HK-2 (cell line): ENCODE measurements around the gene HDAC4.

Experiments
- DNase-seq: peaks from one replicate; pipeline ENCODE4 v3.0.0-alpha.2; 2018; ENCODE audit not compliant: unreplicated experiment

Gene HDAC4

DNA sequence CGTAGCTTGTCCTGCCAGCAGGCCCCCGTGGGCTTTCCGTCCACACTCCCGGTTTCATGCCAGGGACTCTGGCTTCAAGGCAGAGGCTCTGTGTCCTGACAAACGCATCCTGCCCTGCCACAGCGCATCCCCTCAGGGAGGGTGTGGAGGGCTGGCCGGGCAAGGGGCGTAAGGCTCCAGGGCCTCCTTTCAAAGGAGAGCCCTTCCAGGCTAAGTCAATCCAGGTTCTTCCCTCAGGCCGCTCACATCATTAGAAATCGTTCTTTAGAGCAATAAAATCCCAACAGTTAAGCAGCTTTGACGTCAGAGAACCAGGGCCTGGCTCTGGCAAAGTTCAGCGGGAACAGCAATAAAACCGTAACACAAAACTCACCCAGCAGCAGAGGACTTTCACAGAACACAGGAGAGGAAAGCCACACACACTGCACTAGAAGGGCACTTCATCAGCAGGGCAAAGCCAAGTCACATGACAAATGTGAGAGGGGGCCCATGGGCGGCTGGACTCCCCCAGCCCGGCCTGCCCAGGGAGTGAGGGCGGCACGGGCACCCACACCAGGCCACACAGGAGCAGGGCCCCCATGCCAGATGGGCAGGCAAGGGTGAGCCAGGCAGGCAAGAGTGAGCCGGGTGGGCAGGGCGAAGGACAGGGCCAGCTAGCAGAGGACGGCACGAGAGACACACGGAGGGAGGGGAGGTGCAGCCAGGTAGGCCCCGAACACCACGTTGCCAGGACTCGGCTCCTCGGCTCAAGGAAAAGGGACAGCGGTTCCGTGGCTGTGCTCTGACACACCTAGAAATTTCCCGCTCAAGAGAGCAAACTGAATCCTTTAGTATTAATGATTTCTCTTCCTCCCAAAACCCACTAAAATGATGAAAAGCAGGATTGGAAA is 52.0 kb downstream of the HDAC4 start:
- DNase-seq = no peak

DNA sequence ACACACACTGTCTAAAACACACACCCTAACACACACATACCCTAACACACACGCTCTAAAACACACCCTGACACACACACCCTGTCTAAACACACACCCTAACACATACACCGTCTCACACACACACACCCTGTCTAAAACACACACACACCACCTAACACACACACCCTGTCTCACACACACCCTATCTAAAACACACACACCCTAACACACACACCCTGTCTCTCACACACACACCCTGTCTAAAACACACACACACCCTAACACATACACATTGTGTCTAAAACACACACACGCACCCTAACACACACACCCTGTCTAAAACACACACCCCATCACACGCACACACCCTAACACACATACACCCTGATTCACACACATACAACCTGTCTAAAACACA is 54.1 kb downstream of the HDAC4 start:
- DNase-seq = no peak

DNA sequence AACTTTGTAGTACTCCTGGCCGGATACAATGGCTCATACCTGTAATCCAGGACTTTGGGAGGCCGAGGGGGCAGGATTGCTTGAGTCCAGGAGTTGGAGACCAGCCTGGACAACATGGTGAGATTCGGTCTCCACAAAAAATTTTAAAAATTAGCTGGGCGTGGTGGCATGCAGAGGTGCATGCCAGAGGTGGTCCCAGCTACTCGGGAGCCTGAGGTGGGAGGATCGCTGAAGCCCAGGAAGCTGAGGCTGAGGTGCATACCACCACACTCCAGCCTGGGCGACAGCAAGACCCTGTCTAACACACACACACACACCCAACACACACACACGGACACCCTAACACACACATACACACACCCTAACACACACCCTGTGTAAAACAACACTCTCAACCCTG is 55.6 kb downstream of the HDAC4 start:
- no peak for DNase-seq

DNA sequence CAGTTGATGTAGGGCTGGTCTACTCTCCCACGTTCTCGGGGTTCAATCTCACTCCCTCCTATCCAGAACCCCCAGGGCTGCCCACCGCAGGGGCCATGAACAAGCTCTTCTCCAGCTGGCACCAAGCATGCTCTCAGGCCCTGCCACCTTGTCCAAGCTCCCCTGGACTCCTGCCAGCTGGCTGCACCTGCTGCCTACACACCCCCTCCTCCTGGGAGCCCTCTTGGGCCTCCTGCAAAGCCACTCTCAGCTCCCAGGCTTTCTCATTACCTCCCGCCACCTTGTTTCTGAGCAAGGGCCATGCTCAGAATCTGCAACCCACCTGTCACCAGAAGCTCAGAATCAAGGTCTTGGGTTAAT is 56.0 kb downstream of the HDAC4 start:
- DNase-seq = no peak

DNA sequence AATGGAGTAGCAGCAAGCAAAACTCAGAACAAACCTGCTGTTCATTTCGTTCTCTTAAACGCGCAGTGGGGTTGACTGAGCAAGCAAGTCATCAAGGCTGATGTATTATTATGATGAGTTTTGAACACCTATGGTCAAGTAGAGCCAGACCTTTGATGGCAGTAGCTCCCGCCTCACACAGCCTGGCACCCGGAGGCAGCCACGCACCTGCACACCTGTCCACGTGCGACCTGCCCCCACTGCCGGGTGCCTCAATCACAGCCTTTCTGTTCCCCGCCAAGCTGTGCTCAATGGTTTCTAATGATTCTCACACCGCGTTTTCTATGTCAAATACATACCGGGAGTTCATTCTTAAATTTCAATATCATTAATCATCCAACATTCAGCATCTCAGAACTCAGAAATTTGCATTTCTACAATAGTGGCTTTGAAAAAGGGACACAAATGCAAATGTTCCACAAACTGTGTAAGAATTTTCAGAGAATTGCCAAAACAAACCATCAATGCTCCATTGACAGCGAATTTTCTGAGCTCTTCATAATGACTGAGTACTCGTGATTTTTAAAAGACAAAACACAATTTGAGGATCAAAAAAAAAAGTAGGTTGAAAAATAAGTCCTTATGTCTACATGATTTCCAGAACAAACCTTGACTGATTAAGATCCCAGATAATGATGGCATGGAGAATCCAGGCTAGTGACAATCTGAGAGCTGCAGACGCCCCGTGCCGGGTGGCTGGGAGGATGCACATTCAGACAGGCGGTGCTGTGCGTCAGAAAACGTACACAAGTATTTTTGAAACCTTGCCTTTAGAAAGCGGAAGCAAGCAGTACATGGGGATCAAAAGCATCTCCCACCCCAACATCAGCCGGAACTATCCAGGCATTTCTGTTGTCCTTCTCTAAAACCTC is 56.6 kb downstream of the HDAC4 start:
- DNase-seq = no peak

DNA sequence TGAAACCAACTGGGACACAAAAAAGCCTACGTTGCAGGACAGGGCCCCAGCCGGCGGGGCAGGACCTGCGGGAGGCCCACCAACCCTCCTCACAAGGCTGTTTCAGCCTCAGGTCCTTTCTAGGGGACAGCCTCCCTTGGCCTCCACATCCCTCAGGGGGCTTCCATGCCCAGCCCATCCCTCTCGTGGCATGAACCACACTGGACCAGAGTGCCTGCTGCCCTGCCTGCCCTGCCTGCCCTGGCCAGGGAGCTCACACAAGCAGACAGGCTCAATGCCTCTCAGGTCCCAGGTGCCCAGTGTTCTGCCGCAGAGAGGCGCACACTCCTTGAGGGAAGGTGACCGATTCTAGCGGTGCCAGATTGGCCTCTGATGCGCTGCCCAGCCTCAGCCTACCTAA is 57.4 kb downstream of the HDAC4 start:
- no peak for DNase-seq

DNA sequence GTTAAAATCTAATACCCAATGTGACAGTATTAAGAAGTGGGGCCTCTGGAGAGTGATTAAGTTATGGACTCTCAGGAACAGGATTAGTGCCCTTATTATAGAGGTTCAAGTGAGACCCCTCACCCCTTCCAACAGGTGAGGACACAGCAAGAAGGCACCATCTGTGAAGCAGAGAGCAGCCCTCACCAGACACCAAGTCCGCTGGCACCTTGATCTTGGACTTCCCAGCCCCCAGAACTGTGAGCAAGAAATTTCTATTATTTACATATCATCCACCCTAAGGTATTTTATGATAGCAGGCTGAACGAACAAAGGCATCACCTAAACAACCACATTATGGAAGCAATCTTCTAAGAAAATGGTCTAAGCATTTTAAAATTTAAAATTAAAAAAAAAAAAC is 59.0 kb downstream of the HDAC4 start:
- no peak for DNase-seq

DNA sequence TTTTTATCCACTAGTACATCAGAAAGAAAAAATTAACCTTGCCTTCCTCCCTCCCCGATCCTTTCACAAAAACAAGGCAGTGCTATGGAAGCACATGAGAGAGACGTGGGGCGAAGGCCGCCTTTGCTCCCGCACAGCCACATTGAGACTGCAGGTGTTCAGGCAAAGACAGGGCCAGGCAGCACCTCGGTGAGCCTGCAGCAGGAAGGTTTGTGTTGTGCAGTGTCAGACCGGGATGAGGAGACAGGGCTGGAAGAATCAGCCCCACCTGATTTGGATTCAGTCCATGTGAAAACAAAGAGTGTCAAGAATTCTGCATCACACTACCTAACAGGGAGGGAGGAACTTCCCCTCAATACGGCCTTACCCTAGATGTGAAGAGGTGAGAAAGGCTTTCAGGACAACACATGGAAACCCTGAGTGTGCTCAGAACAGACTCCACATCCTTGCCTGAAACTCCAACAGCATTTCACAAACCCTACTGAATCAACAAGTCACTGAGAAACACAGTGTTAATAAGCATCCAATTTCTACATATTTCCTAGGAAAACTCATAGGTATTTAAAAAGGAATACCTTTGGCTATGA is 59.6 kb downstream of the HDAC4 start:
- no peak for DNase-seq

DNA sequence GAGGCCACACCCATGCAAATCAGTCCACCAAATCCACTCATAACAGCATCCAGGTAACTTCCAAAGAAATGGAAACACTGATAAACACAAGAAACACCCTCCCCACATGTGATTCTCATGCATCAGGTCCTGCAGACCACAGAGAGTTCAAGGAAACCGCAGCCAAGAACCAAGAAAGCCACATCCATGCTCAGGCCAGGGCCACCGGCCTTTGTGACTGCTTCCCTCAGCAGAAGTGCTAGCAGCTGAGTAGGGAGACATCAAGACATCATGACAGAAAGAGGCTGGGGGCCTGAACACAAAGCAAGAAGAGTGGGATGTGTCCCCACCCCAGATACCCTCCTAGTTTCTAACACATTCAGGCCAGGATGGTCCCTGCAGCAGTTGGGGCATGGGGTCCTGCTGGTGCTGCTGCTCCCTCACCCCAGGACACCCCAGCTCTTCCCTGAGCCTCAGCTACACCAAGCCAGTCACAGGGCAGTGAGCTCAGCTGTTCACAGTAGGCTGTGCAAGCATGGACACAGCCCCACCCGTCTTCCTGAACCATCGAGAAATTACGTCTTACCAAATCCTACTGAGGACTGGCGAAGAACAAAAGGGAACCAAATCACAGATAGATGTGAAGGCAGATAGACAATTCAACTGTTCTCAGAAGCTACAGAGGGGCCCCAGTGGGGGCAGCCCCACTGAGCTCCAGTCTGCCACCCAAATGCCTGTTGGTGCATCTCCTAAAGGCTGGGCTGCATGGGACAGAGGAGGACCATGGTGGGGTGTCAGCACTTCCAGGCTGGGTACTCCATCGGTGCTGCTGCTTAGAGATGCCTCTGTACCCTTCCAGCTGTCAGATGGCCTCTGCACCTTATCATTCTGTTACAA is 60.9 kb downstream of the HDAC4 start:
- no peak for DNase-seq

DNA sequence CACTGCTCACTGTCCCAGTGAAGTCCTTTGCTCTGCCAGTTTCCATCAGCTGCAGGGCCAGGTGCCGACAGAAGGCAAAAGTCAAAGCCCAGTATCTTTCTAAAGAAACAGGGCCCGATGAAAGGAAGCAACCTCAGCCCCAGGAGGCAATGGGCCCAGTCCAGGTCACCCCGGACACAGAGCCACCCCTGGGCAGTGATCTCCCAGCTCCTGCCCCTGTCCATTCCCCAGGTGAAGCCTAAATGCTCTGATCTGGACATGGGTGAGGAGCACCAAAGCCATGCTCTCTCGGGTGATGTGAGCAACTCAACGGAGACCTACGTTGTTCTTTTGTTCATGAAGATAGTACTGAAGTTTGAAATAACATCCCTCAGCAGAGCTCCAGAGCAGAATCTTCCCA is 61.6 kb downstream of the HDAC4 start:
- DNase-seq = no peak

DNA sequence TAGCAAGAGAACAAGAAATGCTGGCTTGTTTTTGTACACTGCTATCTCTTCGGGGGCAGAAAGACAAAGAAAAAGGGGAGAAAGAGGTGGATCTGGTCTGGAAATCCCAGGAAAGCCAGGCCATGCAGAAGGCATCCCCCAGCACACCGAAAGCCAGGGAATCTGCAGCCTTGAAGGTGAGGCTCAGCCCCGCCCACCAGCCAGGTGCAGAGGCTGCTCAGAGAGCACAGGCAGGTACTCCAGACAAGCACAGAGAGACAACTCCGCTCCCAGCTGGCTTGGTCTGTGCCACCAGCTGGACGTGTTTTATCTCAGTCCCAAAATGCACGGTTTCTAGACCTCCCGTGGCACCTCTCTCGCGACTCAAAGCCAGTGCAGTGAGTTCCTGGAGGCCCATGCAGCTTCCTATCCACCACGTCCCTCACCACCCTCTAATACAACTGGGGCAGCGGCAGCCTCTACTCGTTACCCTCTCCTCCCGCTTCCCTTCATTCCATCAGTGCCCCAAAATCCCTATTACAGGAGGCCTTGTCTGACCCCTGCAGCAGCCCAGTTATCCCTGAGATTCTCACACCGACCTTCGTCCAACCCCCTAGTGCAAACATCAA is 62.8 kb downstream of the HDAC4 start:
- no peak for DNase-seq

DNA sequence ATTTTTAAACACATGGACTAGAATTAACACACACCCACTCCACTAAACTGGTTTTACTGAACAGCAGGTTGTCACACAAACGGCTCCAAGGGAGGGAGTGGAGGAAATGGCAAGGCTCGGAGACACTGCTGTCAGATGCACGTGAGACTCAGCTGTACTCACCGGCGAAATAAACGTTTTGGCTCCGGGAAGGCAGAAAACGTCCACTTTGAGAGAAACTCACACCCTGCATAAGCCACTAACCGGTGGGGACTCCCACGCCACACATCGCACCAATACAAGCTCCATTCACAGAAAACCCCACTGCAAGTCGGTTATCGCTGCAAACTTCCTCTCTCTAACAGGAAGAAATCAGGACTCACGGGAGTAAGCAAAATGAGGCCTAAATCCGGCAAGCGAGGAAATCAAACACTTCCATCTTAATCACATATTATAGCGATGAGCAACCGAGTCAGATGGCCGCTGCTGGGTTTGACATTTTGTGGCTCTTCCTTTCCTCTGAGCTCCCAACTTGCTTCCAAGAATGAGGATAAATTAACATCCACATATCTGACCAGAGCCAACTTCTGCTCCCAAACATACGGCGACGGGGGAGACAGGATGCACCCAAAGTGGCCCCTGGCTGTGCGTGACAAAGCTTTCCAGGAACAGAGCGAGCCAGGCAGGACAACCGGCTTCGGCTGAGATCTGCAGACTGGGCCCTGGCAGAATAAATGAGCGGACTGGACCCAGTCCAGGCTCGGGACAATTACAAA is 63.5 kb downstream of the HDAC4 start:
- DNase-seq = no peak

DNA sequence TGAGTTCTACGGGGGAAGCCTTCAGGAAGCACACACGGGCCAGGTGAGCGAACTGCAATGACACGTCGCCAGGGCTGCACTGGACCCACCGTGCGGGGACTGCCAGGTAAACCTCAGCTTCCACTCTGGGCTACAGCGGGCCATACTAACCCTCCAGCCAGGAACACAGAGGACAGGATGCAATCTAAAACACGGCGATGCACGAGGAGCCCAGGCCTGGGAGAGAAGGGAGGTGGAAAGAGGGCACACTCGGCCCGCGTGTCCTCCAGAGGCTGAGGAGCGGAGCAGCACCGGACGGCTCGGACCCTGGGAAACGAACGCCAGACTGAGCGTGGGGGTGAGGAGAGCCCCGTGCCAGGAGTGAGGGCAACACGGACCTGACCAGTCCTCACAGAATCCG is 69.3 kb downstream of the HDAC4 start:
- DNase-seq = no peak

DNA sequence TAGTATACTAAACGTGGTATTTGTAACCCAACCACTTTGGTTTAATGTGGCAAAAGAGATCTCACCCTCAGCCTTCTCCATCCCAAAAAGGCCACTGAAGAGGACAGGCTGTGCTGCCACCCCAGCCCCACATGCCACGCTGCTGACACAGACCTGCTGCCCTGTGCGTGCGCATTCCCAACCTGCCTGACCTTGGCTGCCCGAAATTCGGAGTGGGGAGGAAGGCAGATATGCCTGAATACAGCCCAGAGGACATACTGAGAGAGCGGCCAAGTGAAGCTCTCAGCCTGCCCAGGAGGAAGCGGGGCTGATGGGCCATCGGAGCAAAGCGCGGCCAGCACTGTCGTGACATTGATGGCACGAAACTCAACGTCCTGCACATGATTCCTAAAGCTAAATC is 70.0 kb downstream of the HDAC4 start:
- no peak for DNase-seq

DNA sequence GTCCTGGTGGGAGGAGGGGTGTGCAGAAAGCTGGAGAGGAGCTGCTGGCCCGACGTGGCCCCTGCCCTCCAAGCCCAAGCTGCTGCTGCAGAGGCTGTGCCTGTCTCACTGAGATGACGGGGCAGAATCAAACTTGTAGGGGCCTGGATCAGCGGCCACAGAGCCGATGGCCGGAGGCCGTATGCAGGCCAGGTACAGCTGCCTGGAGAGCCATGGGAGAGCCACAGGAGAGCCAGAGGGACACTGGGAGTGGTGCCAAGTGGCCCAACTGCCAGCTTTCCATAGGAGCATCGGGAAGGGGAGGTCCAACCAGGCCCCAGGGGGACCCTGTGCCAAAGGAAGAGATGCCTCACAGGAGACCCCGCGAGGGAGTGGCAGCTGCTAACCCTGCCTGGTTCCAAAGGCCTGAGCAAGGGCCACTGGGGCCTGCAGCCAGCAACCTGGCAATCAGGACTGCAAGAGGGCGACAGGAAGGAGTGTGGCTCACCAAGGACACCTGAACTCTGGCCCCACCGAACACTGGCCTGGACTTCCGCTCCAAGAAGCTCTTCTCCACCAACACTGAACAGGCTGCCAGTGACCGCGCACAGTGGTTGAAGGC is 70.7 kb downstream of the HDAC4 start:
- DNase-seq = no peak

DNA sequence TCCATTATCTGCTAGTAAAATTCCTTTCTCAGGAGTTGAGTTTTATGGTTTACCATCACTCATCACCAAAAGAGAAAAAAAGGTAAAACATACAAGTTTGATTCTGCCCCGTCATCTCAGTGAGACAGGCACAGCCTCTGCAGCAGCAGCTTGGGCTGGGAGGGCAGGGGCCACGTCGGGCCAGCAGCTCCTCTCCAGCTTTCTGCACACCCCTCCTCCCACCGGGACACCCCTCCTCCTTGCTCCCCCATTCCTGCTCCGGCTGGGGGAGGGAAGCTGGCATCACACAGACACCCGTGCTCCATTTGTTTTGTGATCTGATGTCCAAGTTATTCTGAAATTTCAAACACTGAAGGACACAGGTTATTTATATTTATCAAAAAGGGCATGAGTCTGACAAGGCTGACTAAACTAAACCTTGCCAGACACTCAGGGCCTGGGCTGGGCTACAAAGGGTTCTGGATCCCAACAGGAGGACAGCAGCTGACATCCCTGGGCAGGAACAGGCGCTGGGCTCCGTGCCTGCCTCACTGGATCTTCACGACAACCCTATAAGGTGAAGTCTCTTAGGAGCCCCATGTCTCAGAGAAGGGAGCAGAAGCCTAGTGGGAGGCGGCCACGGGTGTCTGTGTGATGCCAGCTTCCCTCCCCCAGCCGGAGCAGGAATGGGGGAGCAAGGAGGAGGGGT is 71.4 kb downstream of the HDAC4 start:
- DNase-seq = no peak

DNA sequence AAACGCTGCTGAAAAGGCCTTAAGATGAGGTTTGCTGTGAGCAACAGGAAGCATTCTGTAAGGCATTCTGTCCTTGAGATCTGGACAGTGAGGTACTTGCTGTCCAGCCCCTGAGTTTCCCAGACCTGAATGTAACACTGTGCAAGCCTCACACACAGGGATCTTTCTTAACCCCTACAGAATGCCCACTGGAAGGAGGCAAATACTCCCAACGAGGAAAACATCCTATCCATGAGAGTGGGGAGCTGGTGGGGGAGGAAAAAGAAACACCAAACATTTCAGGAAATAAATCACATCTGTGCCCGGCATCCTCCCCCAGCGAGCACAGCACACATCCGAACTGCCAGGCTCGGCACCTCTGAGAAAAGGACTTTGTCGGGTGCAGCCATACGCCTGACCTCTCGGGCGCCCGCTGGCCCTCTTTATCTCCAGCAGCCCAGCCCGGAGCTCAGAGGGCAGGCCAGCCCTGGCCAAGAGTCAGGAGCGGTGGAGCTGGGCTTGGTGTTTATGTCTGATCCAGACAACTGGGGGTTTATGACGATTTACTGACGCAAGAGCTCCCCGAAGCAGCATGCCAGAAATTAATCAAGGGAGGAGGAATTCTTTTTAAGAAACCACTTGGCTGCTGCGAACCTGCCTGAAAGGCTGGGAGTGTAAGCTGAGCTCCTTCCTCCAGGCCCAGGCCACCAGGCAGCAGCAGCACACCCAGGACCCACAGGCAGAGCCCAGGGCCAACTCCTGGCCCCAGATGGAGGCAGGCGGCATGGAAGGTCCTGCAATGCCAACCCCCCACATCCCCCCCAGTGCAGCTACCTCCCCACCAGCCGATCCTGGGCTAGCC is 72.2 kb downstream of the HDAC4 start:
- DNase-seq = no peak

DNA sequence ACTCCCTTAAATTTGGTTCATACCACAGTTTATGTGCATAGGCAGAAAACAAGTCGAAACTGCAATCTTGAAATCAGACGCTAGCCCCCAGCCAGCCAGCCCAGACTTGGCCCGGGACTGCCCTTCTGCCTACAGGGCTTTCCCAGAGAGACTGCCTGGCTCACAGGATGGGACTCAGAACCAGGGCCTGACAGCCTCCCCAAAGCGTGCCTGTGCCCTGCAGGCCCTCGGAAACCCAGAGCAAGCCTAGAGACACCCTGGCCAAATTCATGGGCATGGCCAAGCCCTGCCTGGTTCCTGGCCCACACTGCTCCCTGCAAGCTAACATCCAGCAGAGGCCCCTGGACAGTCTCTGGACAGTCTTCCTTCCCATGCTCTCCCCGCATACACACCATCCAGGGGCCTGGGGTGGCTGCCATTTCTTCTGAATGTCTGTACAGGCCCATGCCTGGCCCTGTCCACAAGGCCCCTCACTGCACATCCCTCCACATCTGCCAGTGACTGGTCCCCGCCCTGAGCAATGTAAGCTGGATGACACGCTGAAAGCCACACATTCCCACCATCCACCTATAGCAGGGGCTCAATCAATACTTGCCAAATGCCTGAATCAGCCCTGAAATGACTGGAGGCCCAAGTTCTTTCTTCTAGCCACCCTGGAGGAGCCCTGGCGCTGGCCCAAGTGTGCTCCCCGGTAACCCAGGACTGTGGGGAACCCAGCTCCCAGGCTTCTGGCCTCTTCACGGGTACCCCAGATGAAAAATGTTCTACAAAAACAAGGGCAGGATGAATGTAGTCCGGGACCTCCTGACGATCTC is 73.1 kb downstream of the HDAC4 start:
- no peak for DNase-seq
